Left lobe of liver (tissue), 2 donors: Measurements from ENCODE around the gene RPH3AL. TPM values are rescaled to one million over a fixed set of nuclear protein-coding genes. Genes with fewer than 3 reads are reported as not detected.

Experiments
- ATAC-seq: fragments of 200-7000 bp; cut with Tn5 transposase; one replicate; pipeline ENCODE4 v1.9.1; 2020; ENCODE audit warnings: mild to moderate bottlenecking, moderate library complexity
- DNase-seq: peaks from one replicate; pipeline ENCODE4 v3.0.0-alpha.2; 2020; ENCODE audit warnings: low spot score
- total RNA-seq: library from RNA; stranded (reverse); gene quantifications from one replicate; pipeline ENCODE4 v1.2.1, GENCODE V29; 2021
- donor health status: DM: no; HTN: no; CAD: no; lungs with moderate emphysema.
- donor health status: DM: no; HTN: yes; CAD: no.

RPH3AL gene
- total RNA-seq, 1 donor from 2014 or later: 87.4 TPM

GRCh38 chr17:353838-354234, 1.2 kb upstream of the RPH3AL start:
- no peak for ATAC-seq
- no peak for DNase-seq

- ATAC-seq (no peak), DNase-seq (no peak)
Measured at GRCh38 chr17:353213-353837, 718 bp upstream of the RPH3AL start.

- ATAC-seq (no peak), DNase-seq (no peak)
Measured at GRCh38 chr17:351875-352420, 659 bp downstream of the RPH3AL start.

GRCh38 chr17:351449-351738, 1.2 kb downstream of the RPH3AL start:
- ATAC-seq (no peak), DNase-seq (no peak)

- DNase-seq (peak; percentile 95), ATAC-seq (peak; percentile 55)
Measured at GRCh38 chr17:350706-351448, 1.7 kb downstream of the RPH3AL start.

GRCh38 chr17:349666-350065, 2.9 kb downstream of the RPH3AL start:
- ATAC-seq: peak; percentile 19
- DNase-seq: no peak

GRCh38 chr17:348692-349425, 3.7 kb downstream of the RPH3AL start:
- peak; percentile 91 for DNase-seq
- peak; percentile 60 for ATAC-seq

- no peak for ATAC-seq
- DNase-seq: no peak
Measured at GRCh38 chr17:348012-348411, 4.6 kb downstream of the RPH3AL start.

- DNase-seq (no peak), ATAC-seq (no peak)
Measured at GRCh38 chr17:347309-347899, 5.2 kb downstream of the RPH3AL start.

GRCh38 chr17:345992-346785, 6.4 kb downstream of the RPH3AL start:
- DNase-seq: no peak
- no peak for ATAC-seq

GRCh38 chr17:345261-345660, 7.3 kb downstream of the RPH3AL start:
- no peak for DNase-seq
- no peak for ATAC-seq

- ATAC-seq: no peak
- no peak for DNase-seq
Measured at GRCh38 chr17:343875-344752, 8.5 kb downstream of the RPH3AL start.

- ATAC-seq (peak; percentile 4), DNase-seq (no peak)
Measured at GRCh38 chr17:343211-343610, 9.4 kb downstream of the RPH3AL start.

GRCh38 chr17:340074-340473, 12.5 kb downstream of the RPH3AL start:
- DNase-seq (no peak), ATAC-seq (no peak)

- DNase-seq (no peak), ATAC-seq (peak; percentile 6)
Measured at GRCh38 chr17:339193-340061, 13.2 kb downstream of the RPH3AL start.

- ATAC-seq: peak; percentile 85
- peak; percentile 89 for DNase-seq
Measured at GRCh38 chr17:338442-339192, 14.0 kb downstream of the RPH3AL start.

GRCh38 chr17:337866-338265, 14.7 kb downstream of the RPH3AL start:
- DNase-seq: no peak
- no peak for ATAC-seq

- no peak for DNase-seq
- ATAC-seq: no peak
Measured at GRCh38 chr17:337453-337852, 15.2 kb downstream of the RPH3AL start.
